ENCODE data around the gene TDRD9.

Gene TDRD9

DNA sequence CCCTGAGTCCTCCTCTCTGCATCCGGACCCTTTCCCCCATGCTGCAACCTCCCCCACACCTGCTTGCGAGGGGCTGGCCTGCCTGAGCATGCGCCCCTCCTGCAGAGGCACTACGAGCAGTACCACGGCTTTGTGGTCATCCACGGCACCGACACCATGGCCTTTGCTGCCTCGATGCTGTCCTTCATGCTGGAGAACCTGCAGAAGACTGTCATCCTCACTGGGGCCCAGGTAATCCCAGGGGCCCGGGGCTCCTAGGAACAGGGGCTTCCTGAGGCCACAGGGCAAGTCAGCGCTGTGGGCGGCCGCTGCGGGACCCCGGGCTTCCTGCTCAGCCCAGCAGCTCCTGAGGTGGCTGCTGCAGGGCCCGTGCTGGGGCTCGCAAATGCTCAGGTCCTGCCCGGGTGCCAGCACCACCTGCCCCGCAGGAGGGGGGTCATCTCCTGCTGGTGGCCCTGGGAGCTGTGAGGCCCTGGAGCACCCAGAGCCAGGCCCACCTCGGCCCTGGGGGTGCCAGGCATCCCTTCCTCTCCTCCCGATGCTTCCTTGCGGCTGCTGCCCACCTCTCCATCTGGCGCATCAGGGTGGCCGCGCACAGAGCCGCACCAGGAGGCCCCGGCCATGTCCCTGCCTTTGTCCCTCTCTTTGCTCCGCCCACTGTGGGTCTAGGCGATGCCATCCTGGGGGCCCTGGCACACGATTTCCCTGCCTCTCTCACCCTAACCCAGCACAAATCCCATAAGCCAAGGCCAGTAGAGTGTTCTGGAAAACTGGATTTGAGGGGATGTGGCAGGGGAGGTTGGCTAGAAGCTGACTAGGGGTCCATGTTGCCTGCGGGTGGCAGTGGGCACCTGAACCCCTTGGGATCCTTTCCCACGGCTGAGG, 167.4 kb downstream of the TDRD9 start:
- TF ChIP-seq, protein P1, sequence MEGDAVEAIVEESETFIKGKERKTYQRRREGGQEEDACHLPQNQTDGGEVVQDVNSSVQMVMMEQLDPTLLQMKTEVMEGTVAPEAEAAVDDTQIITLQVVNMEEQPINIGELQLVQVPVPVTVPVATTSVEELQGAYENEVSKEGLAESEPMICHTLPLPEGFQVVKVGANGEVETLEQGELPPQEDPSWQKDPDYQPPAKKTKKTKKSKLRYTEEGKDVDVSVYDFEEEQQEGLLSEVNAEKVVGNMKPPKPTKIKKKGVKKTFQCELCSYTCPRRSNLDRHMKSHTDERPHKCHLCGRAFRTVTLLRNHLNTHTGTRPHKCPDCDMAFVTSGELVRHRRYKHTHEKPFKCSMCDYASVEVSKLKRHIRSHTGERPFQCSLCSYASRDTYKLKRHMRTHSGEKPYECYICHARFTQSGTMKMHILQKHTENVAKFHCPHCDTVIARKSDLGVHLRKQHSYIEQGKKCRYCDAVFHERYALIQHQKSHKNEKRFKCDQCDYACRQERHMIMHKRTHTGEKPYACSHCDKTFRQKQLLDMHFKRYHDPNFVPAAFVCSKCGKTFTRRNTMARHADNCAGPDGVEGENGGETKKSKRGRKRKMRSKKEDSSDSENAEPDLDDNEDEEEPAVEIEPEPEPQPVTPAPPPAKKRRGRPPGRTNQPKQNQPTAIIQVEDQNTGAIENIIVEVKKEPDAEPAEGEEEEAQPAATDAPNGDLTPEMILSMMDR (IDR thresholded peaks at IDR 0.05; ENCODE audit: extremely low read depth, missing control alignments), result no peak
- DNase-seq (ENCODE audit: low spot score), result no peak

DNA sequence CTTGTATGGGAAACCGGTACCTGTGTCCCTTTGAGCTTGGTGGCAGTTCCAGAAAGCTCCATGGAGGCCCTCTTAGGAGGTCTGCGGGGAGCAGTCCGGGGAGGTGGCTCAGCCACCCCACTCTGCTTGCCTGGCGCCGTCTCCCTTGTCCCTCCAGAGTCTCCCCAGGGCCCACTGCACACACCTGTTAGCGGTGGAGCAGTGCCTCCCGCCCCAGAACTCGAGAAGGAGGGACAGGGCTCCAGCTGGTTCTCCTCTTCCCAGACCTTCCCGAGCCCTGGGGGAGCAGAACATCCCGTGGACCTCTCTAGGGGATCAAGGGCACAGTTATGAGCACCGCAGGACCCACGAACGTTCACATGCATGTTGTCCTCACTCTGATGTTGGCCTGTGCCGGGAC, 168.1 kb downstream of the TDRD9 start:
- TF ChIP-seq, protein P1 (IDR thresholded peaks at IDR 0.05; ENCODE audit: extremely low read depth, missing control alignments), result no peak
- DNase-seq (ENCODE audit: low spot score), result no peak

DNA sequence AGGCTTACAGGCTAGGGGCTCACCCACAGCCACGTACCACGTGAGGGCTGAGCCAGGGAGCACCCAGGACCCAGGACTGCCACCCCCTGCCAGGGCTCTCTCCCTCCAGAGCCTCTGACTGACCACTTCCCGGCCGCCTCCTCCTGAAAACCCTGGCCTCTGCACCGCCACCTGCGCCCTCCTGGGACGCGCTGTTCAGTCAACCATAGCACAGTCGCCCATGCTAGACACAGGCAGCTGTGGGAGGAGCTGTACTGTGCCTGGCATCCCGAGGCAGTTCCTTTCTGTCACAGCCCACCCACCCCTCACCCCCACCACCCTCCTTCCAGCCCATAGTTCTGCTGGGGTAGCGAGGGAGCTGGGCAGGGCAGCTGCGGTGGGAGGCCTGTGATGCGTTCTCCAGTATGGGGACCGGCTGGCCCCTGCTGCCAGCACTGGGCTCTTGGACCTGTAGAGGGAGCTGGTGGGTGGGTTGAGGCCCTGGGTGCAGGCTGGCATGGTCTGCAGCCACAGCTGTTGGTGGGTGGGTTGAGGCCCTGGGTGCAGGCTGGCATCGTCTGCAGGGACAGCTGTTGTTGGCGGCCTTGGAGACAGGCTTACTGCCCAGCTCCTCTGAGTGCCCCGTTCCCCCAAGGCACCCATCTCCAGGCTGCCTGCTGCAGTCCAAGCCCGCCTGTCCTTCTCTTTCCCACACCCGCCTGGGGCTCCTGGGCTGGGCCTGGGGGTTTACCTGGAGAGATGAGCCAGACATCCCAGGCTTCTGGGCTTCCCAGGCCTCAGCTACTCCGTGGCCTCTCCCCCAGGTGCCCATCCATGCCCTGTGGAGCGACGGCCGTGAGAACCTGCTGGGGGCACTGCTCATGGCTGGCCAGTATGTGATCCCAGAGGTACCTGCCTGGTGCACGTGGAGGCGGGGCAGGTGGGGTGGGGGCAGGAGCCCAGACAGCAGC, 168.8 kb downstream of the TDRD9 start:
- TF ChIP-seq, protein P1 (IDR thresholded peaks at IDR 0.05; ENCODE audit: extremely low read depth, missing control alignments), result no peak
- no peak for DNase-seq (ENCODE audit: low spot score)

DNA sequence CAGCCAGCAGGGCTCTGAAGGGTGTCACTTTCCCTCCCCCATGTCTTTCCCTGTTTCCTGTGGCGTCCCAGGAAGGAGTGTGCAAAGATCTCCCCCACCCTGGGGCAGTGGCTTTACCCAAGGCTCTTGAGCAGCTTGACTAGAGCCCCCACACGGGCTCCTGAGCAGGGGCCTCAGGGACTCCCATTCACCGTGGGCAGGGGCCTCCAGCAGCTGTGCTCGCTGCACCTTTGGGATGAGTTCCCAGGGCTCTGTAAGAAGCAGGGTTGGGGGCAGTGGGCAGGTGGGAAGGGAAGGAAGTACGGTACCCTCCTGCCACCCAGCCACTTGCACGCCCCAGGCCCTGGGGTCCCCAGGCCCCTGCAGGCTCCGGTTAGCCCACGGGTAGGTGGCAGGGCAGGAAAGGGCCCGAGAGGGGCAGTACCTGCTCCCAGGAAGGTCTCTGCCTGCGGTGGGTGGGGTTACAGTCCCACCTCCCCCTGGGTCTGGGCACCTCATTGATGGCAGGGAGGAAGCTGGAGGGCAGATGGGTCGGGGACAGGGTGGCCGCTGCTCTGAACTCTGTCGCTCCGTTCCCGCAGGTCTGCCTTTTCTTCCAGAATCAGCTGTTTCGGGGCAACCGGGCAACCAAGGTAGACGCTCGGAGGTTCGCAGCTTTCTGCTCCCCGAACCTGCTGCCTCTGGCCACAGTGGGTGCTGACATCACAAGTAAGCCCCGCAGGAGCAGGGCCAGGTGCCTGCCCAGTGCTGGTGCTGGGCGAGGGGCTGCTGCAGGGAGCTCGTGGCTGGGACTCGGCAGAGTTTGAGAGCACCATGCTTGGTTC, 170.2 kb downstream of the TDRD9 start:
- DNase-seq (ENCODE audit: low spot score), result no peak
- TF ChIP-seq, protein P1 (IDR thresholded peaks at IDR 0.05; ENCODE audit: extremely low read depth, missing control alignments), result no peak

DNA sequence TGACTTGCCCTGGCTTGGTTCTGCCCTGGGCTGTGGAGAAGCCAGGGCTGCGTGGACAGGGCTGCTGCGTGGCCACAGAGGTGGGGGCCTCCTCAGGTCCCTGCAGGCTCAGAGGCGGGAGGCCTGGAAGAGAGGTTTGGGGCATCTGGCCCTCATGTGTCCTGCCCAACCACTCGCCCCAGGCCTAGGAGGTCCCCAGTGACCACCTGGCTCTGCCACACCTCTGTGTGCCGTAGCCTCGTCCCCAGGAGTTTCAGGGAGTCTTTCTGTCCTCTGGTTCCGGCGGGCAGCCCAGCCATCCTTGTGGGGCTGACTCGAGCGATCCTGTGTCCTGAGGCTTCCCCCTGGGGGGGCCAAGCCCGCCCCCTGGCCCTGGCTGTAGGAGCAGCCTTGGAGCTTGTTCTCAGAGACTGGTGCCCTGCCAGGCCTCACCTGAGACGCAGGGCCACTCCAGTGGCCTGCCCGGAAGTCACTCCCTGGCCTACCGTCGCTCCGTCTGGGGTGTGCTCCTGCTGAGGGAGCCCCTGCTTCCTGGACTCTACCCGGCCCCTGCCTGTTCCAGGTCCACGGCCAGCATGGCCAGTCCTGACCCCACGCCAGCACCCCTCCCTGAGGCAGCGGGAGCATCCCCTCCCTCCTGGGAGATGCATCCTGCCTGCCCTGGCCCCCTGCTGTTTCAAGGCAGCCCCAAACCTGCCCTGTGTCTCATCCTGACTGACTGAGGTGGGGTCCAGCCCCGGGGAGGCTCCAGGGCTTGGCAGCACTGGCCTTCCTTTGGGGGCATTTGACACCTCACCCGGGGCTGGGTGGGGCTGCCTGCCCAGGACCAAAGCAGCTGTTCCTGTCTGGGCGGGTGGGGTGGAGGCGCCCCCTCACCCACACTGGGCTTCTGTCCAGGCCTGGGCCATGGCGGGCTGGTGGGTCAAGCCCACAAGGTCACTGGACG, 171.1 kb downstream of the TDRD9 start:
- TF ChIP-seq, protein P1 (IDR thresholded peaks at IDR 0.05; ENCODE audit: extremely low read depth, missing control alignments), result no peak
- DNase-seq (ENCODE audit: low spot score), result no peak
